ENCODE data around the gene PPARA.
A peak's percentile ranks its signal among the peaks of the same experiment; 100 is the strongest.

Gene PPARA

GRCh38 chr22:46150034-46150654 lies at the start of gene PPARA:
Gene PPARA (plus strand): TSS chr22:46150526. CDS start chr22:46198384, 47,858 bp downstream.
- ATAC-seq: peak; percentile 86 to 87

- no peak for ATAC-seq
These were observed 48.2 kb upstream of the PPARA start for GRCh38 chr22:46102159-46102558.

- ATAC-seq: no peak
These were observed 47.6 kb upstream of the PPARA start for GRCh38 chr22:46102752-46103151.

- no peak for ATAC-seq
These were observed 47.1 kb upstream of the PPARA start for GRCh38 chr22:46103181-46103580.

GRCh38 chr22:46103664-46104063 lies 46.7 kb upstream of the PPARA start:
- no peak for ATAC-seq

- no peak for ATAC-seq
These were observed 46.0 kb upstream of the PPARA start for GRCh38 chr22:46104170-46104880.

- no peak for ATAC-seq
These were observed 45.3 kb upstream of the PPARA start for GRCh38 chr22:46104881-46105493.

- ATAC-seq: no peak
These were observed 44.6 kb upstream of the PPARA start for GRCh38 chr22:46105494-46106278.

- no peak for ATAC-seq
These were observed 43.9 kb upstream of the PPARA start for GRCh38 chr22:46106279-46107022.

GRCh38 chr22:46107089-46107664 lies 43.1 kb upstream of the PPARA start:
- ATAC-seq: no peak

GRCh38 chr22:46107753-46108563 lies 42.4 kb upstream of the PPARA start:
- ATAC-seq: no peak

GRCh38 chr22:46108564-46109473 lies 41.5 kb upstream of the PPARA start:
- ATAC-seq: no peak

GRCh38 chr22:46109474-46110003 lies 40.8 kb upstream of the PPARA start:
- ATAC-seq: no peak

GRCh38 chr22:46110215-46110614 lies 40.1 kb upstream of the PPARA start:
- no peak for ATAC-seq

GRCh38 chr22:46111645-46112306 lies 38.5 kb upstream of the PPARA start:
- no peak for ATAC-seq

GRCh38 chr22:46112405-46112804 lies 37.9 kb upstream of the PPARA start:
- ATAC-seq: no peak

- no peak for ATAC-seq
These were observed 37.0 kb upstream of the PPARA start for GRCh38 chr22:46113110-46113909.

GRCh38 chr22:46113910-46114517 lies 36.3 kb upstream of the PPARA start:
- ATAC-seq: no peak

Data from activated CD4-positive, CD25-positive, alpha-beta regulatory T cell treated with anti-CD3 and anti-CD28 coated beads, Interleukin-2, amount 50 U/mL, for 24 hours (primary cell).